ENCODE data around the gene MYL3. TPM values are rescaled to one million over a fixed set of nuclear protein-coding genes. Genes with fewer than 3 reads are reported as not detected.

MYL3 gene
- total and polyA plus RNA-seq, 2 experiments from 2014 or later, result not detected

DNA sequence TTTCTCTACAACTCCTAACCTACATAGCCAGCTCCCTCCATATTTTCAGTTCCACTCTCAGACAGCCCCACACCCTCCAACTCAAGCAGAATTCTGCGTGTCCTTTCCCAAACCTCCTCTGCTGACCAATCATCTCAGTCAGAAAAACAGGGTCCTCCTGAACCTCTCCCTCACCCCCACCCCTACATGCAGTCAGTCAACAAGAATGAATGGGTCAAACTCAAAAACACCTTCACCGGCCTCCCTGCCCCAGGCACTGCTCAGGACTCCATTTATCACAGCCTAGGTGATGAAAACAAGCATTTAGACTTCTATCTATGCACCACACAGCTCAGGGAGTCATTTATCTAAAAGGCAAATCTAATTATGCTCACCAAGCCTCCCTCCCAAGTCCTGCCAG lies 32.4 kb downstream of the MYL3 start:
- no peak overlapping the region for H3K4me2 ChIP-seq
- ATAC-seq (no peak), DNase-seq (ENCODE audit: low spot score) (no peak)
- H3K4me1 ChIP-seq (ENCODE audit: insufficient read depth), result no peaks in the 10 kb centered on the region
- Mint-ChIP-seq H3K27ac (no peak overlapping the region), H3K27me3 (ENCODE audit: insufficient read depth, low read depth, poor library complexity) (no peaks in the 10 kb centered on the region), H3K4me1 (peaks cover 3% of the 10 kb centered on the region; the same call in 2 of the 3 replicates), H3K36me3 (ENCODE audit: low read depth) (no peaks in the 10 kb centered on the region; the same call in 2 of the 3 replicates), H3K4me3 (no peak overlapping the region), H3K9me3 (no peaks in the 10 kb centered on the region)
- no peaks in the 10 kb centered on the region for H3K36me3 ChIP-seq (ENCODE audit: insufficient read depth)
- H4K20me1 ChIP-seq (replicated peaks; ENCODE audit: insufficient read depth), result no peaks in the 10 kb centered on the region
- no peak overlapping the region for H3K27ac ChIP-seq (ENCODE audit: low read depth)
- H3K27me3 ChIP-seq (ENCODE audit: insufficient read depth), result no peaks in the 10 kb centered on the region
- H3K9me2 ChIP-seq (ENCODE audit: insufficient read depth), result peaks cover 7% of the 10 kb centered on the region
- no peak overlapping the region for H2AFZ ChIP-seq
- H3F3A ChIP-seq (replicated peaks; ENCODE audit: low read depth), result no peaks in the 10 kb centered on the region
- TF ChIP-seq ZNF114 (CRISPR knock-in tag; IDR thresholded peaks at IDR 0.05), result no peak
- no peak for TF ChIP-seq EZH2 (IDR thresholded peaks at IDR 0.05; ENCODE audit: low read depth, unreplicated experiment)
- TF ChIP-seq STAT1 (IDR thresholded peaks at IDR 0.05; ENCODE audit: unreplicated experiment), result no peak
- TF ChIP-seq, protein P1, sequence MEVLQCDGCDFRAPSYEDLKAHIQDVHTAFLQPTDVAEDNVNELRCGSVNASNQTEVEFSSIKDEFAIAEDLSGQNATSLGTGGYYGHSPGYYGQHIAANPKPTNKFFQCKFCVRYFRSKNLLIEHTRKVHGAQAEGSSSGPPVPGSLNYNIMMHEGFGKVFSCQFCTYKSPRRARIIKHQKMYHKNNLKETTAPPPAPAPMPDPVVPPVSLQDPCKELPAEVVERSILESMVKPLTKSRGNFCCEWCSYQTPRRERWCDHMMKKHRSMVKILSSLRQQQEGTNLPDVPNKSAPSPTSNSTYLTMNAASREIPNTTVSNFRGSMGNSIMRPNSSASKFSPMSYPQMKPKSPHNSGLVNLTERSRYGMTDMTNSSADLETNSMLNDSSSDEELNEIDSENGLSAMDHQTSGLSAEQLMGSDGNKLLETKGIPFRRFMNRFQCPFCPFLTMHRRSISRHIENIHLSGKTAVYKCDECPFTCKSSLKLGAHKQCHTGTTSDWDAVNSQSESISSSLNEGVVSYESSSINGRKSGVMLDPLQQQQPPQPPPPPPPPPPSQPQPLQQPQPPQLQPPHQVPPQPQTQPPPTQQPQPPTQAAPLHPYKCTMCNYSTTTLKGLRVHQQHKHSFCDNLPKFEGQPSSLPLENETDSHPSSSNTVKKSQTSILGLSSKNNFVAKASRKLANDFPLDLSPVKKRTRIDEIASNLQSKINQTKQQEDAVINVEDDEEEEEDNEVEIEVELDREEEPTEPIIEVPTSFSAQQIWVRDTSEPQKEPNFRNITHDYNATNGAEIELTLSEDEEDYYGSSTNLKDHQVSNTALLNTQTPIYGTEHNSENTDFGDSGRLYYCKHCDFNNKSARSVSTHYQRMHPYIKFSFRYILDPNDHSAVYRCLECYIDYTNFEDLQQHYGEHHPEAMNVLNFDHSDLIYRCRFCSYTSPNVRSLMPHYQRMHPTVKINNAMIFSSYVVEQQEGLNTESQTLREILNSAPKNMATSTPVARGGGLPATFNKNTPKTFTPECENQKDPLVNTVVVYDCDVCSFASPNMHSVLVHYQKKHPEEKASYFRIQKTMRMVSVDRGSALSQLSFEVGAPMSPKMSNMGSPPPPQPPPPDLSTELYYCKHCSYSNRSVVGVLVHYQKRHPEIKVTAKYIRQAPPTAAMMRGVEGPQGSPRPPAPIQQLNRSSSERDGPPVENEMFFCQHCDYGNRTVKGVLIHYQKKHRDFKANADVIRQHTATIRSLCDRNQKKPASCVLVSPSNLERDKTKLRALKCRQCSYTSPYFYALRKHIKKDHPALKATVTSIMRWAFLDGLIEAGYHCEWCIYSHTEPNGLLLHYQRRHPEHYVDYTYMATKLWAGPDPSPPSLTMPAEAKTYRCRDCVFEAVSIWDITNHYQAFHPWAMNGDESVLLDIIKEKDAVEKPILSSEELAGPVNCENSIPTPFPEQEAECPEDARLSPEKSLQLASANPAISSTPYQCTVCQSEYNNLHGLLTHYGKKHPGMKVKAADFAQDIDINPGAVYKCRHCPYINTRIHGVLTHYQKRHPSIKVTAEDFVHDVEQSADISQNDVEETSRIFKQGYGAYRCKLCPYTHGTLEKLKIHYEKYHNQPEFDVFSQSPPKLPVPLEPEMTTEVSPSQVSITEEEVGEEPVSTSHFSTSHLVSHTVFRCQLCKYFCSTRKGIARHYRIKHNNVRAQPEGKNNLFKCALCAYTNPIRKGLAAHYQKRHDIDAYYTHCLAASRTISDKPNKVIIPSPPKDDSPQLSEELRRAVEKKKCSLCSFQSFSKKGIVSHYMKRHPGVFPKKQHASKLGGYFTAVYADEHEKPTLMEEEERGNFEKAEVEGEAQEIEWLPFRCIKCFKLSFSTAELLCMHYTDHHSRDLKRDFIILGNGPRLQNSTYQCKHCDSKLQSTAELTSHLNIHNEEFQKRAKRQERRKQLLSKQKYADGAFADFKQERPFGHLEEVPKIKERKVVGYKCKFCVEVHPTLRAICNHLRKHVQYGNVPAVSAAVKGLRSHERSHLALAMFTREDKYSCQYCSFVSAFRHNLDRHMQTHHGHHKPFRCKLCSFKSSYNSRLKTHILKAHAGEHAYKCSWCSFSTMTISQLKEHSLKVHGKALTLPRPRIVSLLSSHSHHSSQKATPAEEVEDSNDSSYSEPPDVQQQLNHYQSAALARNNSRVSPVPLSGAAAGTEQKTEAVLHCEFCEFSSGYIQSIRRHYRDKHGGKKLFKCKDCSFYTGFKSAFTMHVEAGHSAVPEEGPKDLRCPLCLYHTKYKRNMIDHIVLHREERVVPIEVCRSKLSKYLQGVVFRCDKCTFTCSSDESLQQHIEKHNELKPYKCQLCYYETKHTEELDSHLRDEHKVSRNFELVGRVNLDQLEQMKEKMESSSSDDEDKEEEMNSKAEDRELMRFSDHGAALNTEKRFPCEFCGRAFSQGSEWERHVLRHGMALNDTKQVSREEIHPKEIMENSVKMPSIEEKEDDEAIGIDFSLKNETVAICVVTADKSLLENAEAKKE (CRISPR knock-in tag; IDR thresholded peaks at IDR 0.05), result no peak
- TF ChIP-seq, protein P2, sequence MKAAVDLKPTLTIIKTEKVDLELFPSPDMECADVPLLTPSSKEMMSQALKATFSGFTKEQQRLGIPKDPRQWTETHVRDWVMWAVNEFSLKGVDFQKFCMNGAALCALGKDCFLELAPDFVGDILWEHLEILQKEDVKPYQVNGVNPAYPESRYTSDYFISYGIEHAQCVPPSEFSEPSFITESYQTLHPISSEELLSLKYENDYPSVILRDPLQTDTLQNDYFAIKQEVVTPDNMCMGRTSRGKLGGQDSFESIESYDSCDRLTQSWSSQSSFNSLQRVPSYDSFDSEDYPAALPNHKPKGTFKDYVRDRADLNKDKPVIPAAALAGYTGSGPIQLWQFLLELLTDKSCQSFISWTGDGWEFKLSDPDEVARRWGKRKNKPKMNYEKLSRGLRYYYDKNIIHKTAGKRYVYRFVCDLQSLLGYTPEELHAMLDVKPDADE (IDR thresholded peaks at IDR 0.05), result no peak
- TF ChIP-seq, protein P3, sequence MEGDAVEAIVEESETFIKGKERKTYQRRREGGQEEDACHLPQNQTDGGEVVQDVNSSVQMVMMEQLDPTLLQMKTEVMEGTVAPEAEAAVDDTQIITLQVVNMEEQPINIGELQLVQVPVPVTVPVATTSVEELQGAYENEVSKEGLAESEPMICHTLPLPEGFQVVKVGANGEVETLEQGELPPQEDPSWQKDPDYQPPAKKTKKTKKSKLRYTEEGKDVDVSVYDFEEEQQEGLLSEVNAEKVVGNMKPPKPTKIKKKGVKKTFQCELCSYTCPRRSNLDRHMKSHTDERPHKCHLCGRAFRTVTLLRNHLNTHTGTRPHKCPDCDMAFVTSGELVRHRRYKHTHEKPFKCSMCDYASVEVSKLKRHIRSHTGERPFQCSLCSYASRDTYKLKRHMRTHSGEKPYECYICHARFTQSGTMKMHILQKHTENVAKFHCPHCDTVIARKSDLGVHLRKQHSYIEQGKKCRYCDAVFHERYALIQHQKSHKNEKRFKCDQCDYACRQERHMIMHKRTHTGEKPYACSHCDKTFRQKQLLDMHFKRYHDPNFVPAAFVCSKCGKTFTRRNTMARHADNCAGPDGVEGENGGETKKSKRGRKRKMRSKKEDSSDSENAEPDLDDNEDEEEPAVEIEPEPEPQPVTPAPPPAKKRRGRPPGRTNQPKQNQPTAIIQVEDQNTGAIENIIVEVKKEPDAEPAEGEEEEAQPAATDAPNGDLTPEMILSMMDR (conservative IDR thresholded peaks at IDR 0.05; ENCODE audit: low read depth in 2 of 2), result no peak
- no peak for TF ChIP-seq EZH2phosphoT487 (IDR thresholded peaks at IDR 0.05; ENCODE audit: unreplicated experiment)
- no peak for TF ChIP-seq JUNB (IDR thresholded peaks at IDR 0.05; ENCODE audit: unreplicated experiment)
- TF ChIP-seq CREB1 (CRISPR knock-in tag; IDR thresholded peaks at IDR 0.05; ENCODE audit: low read depth), result no peak
- H3K79me2 ChIP-seq (replicated peaks; ENCODE audit: insufficient read depth), result no peaks in the 10 kb centered on the region
- no peak overlapping the region for H3K4me3 ChIP-seq
